ENCODE data around the gene ZNF101.

DNA sequence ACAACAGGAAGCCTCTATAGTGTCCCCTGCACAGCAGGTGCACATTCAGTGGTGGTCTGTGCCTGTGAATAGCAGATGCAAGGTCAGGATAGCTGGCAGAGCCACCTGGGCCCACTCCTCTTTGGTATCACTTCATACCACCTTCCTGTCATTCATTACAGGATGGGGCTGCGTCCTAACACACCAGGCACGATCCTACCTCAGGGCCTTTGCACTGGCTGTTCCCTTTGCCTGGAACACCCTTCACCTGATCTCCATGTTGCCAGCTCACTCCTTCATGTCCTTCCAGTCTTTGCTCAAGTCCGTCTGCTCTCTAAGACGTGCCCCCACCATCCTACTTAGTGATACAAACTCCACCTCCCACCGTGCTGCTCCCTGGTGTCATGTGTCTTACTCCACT, 36.0 kb upstream of the ZNF101 start:
- TF ChIP-seq, protein P1, sequence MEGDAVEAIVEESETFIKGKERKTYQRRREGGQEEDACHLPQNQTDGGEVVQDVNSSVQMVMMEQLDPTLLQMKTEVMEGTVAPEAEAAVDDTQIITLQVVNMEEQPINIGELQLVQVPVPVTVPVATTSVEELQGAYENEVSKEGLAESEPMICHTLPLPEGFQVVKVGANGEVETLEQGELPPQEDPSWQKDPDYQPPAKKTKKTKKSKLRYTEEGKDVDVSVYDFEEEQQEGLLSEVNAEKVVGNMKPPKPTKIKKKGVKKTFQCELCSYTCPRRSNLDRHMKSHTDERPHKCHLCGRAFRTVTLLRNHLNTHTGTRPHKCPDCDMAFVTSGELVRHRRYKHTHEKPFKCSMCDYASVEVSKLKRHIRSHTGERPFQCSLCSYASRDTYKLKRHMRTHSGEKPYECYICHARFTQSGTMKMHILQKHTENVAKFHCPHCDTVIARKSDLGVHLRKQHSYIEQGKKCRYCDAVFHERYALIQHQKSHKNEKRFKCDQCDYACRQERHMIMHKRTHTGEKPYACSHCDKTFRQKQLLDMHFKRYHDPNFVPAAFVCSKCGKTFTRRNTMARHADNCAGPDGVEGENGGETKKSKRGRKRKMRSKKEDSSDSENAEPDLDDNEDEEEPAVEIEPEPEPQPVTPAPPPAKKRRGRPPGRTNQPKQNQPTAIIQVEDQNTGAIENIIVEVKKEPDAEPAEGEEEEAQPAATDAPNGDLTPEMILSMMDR (IDR thresholded peaks at IDR 0.05) = no peak
- no peak for TF ChIP-seq POLR2A (IDR thresholded peaks at IDR 0.05)
